ENCODE measurements around the gene TNRC6B. TPM values are rescaled to one million over a fixed set of nuclear protein-coding genes. Genes with fewer than 3 reads are reported as not detected.
A peak's percentile ranks its signal among the peaks of the same experiment; 100 is the strongest.
"Not testable (repeated sequence)": the region's sequence is repeated elsewhere in the genome, so short reads cannot be mapped to it uniquely, and the experiment has no call there.

Gene TNRC6B
- total RNA-seq, 1 donor from 2014 or later = 40.2 TPM

GRCh38 chr22:40206561-40206960, 28.8 kb downstream of the TNRC6B start:
- no peak for DNase-seq (ENCODE audit: low spot score)
- intact Hi-C loops (cut with DNase I) = no loop called here

GRCh38 chr22:40210818-40211217, 33.1 kb downstream of the TNRC6B start:
- no peak for DNase-seq (ENCODE audit: low spot score)
- intact Hi-C loops (cut with DNase I) = loop anchor here (5.0 kb wide), 1 partner anchor 136 kb away; the partner anchor contains the start of gene ADSL

DNA sequence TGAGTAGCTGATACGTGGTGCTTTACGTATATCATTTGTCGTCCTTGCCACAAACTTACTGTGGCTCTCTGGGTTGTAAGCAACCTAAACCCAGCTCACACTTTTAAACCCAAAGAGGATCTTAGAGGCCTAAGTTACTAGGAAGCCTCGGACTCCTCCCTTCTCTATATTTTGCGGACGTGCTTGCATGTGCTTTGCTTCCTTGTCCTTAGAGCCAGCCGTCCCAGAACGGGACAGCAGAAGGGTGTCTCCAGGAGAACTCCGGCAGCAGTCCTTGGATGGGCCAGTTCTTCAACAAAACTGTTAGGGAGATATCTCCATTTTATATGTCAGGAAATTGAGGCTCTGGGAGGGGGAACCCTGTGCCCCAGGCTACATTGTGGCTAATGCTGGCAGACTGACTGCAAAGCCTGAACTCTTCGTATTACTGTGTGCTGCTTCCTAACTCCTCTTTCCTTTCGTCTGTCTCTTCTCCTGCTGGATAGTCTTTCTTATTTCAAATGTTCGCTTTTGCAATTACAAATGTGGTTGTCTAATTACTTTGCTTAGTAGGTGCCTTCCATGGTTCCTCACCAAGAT, 33.8 kb downstream of the TNRC6B start:
- intact Hi-C loops (cut with DNase I) = loop anchor here (5.0 kb wide), 1 partner anchor 136 kb away; the partner anchor contains the start of gene ADSL
- DNase-seq (ENCODE audit: low spot score) = no peak

GRCh38 chr22:40212121-40212520, 34.4 kb downstream of the TNRC6B start:
- DNase-seq (ENCODE audit: low spot score) = no peak
- intact Hi-C loops (cut with DNase I) = loop anchor here (5.0 kb wide), 1 partner anchor 135 kb away; the partner anchor contains the start of gene ADSL

DNA sequence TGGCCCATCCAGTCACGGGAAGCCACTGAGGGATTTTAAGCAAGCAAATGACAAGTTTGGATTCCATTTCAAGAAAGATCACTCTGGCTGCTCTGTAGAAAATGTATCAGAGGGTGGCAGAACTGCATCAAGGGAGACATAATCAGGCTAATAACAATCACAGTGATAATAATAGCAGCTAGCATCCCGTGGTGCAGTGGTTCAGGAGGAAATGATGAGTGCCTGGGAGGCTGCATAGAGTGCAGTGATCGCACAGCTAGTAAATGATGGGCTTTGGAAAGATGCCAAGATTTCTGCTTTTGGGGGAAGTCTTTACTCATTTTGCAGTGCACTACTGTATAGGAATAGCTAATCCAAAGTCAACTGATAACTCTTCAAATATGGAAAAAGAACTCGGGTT, 35.8 kb downstream of the TNRC6B start:
- intact Hi-C loops (cut with DNase I) = loop anchor here (5.0 kb wide), 1 partner anchor 134 kb away; the partner anchor contains the start of gene ADSL
- no peak for DNase-seq (ENCODE audit: low spot score)

GRCh38 chr22:40215266-40215665, 37.5 kb downstream of the TNRC6B start:
- peak; percentile 79 for DNase-seq (ENCODE audit: low spot score)
- intact Hi-C loops (cut with DNase I) = no loop called here

DNA sequence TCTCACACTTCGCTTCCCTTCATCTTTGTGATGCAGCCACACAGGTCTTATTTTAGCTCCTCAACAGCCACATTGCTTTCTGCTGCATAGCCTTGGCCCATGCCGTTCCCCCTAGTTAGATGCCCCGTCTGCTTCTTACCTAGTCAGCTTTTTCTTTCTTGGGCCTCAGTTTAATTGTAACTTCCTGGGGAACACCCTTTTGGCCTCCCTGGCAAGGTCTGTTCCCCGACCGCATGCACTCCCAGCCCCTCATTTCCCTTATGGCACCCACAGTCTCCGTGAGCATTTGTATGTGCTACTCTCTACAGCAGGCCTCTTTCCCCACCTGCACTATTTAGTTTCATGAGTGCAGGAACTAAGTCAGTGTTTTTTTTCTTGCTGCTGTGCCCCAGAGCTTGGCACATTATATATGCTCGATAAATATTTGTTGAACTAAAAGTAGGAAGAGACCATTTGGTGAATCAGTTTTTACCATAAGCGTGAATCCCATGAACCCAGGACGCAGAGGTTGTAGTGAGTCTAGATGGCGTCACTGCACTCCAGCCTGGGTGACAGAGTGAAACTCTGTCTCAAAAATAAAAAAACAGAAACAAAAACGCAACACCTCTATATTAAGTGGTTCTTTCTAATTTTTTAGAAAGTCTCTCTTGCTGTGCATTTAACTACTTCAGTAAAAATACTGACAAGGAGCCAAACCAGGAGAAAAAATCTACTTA, 38.5 kb downstream of the TNRC6B start:
- DNase-seq (ENCODE audit: low spot score) = no peak
- intact Hi-C loops (cut with DNase I) = no loop called here

- intact Hi-C loops (cut with DNase I) = no loop called here
- DNase-seq (ENCODE audit: low spot score) = no peak
Observed at GRCh38 chr22:40218152-40218551, 40.4 kb downstream of the TNRC6B start.

DNA sequence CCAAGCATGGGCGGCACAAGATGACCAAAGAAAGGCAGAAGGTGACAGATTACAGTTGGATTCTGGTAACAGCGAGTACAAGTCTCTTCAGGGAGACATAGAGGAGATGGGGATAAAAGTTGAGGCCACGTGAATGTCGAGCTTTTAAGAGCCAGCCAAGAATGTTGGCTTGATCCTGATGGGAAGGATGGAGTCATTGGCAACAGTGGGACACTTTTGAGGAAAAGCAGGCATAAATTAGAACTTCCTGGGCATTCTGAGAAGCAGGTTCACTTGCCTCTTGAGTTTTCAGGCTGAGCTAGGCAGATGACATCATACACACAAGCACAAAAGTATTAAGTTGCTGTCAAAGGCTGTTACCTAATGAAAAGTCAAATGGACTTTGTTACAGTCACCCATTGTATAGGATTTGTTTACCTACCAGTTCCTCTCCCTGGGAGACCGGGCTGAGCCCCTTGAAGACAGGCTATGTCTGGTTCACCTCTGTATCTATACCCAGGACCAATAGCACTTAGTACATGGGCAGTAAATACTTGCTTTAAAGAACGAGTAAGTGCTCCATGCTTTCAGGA, 41.1 kb downstream of the TNRC6B start:
- intact Hi-C loops (cut with DNase I) = no loop called here
- no peak for DNase-seq (ENCODE audit: low spot score)

DNA sequence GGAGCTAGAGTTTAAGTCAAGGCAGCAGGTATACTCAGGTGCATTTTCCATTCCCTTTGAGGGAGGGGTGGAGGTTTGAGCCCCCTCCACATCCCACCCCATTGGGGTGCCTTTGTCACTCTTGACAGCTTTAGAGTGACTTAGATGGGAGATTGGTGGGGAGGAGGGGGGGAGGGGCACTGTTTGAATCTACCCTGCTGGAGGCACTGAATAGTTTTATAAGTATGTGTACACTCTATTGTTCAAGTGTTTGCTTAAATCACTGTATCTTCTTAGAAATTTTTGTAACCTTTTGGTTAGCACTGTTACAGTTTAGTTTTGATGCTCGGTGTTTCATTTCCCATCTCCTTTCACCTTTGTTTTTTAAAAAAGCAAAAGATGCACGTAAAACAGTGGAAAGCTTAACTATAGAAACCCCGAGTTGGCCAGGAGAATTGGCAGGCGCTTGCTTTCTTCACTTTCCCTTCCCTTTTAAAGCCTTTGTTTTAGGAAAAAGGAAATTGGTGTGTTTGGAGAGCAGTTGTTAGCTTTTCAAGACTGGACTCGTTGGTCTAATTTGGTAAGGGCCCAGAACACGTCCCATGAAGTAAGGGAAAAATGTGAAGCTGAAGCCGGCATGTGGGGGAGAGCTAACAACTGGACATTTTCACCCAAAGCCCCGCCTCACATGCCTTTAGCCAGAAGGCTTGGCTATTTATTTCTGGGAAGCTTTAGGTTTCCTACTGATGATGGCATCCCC, 42.8 kb downstream of the TNRC6B start:
- no peak for DNase-seq (ENCODE audit: low spot score)
- intact Hi-C loops (cut with DNase I) = no loop called here

DNA sequence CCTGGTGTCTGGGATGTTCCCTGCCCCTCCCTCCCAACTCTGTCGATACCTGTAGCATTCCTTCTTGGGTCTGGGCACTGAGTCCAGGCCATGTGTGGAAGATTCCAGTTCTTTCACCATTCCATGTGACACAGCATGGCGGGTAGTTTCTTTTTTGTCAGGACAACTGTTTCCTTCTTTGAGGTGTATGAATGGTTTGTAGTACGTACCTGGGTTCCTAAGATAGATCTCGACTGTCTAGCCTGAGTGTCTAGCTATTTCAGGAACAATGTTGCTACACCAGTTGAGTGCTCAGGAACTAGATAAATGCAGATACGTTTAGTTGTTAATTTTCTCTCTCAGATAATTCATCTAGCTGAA, 43.3 kb downstream of the TNRC6B start:
- DNase-seq (ENCODE audit: low spot score) = no peak
- intact Hi-C loops (cut with DNase I) = no loop called here

GRCh38 chr22:40222979-40223378, 45.3 kb downstream of the TNRC6B start:
- DNase-seq (ENCODE audit: low spot score); intact Hi-C loops (cut with DNase I): not testable (repeated sequence)

DNA sequence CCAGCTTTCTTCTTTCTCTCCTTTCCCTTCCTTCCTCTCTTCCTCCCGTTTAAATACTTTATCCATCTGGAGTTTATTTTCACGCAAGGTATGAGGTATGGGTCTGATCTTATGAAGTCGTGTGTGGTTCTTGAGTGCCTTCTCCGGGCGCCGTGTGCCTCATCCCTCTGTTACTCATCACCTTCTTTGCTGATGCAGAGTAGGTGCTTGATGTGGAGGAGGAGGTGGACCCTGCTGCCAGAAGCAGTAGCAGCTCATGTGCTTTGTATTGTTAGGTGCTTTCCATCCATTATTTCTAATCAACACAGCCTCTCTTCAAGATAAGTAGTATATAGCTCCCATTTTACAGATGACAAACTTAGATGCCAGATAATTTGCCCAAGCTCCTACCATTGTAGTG, 47.0 kb downstream of the TNRC6B start:
- intact Hi-C loops (cut with DNase I) = no loop called here
- no peak for DNase-seq (ENCODE audit: low spot score)

- intact Hi-C loops (cut with DNase I) = no loop called here
- no peak for DNase-seq (ENCODE audit: low spot score)
Observed at GRCh38 chr22:40226620-40227019, 48.9 kb downstream of the TNRC6B start.

DNA sequence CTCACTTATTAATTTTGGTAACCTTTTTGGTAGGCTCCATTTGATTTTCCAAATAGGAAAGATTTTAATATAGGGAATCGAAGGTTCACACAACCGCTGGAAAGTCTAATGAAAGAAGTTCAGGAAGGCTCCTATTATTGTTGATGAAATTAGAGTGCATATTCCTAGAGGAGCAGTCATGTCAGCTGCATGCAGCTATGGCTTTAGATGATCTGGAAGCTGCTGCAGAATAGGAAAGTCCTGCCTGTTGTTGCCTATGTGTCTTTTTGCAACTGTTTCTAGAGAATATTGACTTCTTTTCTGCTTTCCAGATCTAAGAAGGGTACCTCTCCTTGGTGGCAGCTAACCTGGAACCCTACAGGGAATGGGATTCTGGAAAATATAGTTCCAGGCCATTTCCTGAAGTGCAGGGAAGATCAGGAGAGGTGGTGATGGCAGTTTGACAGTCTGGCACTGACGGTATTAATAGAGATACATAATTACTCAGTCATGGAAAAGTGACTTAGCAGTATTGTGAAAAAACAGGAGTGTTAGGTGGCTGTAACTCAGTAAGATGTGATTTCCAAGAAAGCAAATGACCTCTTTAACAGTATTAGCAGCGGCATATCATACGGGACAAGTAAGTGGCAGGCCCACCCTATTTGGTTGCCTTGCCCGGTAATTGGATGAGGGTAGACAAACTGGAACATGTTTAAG, 54.0 kb downstream of the TNRC6B start:
- intact Hi-C loops (cut with DNase I) = no loop called here
- no peak for DNase-seq (ENCODE audit: low spot score)

- DNase-seq (ENCODE audit: low spot score) = no peak
- intact Hi-C loops (cut with DNase I) = no loop called here
Observed at GRCh38 chr22:40232624-40233023, 54.9 kb downstream of the TNRC6B start.

DNA sequence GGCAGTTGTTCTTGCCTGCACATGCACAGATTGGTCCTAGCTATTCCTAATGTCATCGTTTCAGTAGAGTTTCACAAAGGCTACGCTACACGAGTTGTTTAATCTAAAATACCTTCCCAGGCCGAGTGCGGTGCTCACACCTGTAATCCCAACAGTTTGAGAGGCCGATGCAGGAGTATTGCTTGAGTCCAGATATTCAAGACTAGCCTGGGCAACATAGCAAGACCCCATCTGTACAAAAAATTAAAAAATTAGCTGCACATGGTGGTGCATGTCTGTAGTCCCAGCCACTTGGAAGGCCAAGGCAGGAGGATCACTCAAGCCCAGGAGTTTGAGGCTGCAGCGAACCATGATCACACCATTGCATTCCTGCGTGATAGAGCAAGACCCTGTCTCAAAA, 56.2 kb downstream of the TNRC6B start:
- no peak for DNase-seq (ENCODE audit: low spot score)
- intact Hi-C loops (cut with DNase I) = no loop called here

DNA sequence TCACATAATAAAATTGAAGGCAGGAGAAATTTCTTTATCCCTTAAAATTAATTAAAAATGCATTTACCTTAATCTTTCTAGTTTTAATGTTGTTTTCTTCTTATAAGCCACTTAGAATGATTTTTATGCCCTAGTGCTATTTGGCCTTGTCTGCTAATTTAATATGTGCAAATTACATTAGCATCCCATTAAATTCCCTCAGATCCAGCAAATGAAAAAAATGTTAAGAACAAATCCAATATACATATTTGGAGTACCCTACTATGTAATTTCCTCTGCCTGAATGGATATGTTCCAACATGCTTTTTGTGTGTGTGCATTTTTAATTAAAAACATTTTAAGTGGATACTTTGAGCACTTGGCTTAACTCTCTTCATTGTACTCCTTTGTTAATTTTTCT, 56.9 kb downstream of the TNRC6B start:
- intact Hi-C loops (cut with DNase I) = no loop called here
- no peak for DNase-seq (ENCODE audit: low spot score)

- no peak for DNase-seq (ENCODE audit: low spot score)
- intact Hi-C loops (cut with DNase I) = no loop called here
Observed at GRCh38 chr22:40235308-40235707, 57.6 kb downstream of the TNRC6B start.

DNA sequence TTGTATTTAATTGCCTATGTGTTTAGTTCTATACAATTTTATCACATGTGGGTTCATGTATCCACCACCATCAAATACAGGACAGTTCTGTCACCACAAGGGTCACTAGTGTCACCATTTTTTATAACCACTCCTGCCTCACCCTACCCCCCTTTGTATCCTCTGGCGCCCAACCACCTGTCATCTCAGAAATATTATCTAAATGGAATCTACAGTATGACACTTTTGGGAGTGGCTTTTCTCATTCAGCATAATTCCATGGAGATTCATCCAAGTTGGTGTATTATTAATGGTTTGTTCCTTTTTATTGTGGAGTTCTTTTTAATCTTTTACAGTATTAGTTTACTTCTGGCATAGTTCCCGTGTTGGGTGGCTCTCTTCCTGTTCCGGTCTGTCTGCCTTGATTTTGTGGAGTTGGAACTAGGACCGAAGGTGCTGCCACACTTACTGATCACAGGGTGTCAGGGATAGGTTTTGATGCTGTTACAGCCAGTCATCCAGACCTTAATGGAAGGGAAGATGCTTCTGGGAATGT, 58.5 kb downstream of the TNRC6B start:
- no peak for DNase-seq (ENCODE audit: low spot score)
- intact Hi-C loops (cut with DNase I) = no loop called here

All from cardiac septum (tissue), 1 donor.